HG03342 (cell line): ENCODE measurements around the gene JAML.

ENCODE experiments used
- ATAC-seq: cut with Tn5 transposase; IDR thresholded peaks from one replicate; pipeline ENCODE4 v1.9.1; 2021; ENCODE audit warnings: mild to moderate bottlenecking, moderate library complexity; ENCODE audit not compliant: unreplicated experiment

Gene JAML

DNA sequence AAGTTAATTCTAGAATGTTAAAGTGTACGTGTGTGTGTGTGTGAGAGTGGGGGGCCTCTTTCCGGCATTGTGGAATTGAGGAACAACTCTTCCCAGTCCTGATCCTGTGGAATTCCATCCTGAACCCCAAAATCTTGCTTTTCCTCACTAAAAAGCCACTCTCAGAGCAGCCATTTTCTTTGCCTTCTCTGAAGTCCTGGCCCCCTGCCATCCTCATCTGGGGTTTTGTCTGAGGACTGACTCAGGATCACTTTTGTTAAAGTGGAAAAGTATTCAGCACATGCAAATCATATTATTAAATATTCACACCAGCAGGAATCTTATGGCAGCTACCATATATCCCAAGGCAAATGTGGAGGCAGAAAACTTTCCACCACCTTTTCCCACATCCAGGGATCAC lies 76.0 kb downstream of the JAML start:
- no peak for ATAC-seq

DNA sequence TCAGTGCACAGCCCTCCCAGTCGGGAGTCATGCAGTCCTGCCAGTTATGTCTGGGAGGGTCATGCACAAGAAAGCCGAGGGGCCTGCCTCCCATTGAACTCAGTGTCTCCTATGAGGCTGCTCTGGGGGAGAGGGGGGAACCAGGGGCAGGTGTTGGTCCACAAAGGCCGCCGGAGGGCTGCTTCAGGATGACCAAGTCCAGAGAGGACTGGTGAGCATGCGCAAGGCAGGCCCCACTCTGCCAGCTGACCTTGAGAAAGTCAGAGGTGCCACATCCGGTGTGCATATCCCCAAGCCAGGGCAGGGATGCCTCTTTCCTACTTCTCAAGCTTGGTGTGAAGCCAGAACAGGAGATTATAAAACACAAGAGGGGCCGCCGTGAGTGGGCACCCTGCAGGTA lies 76.6 kb downstream of the JAML start:
- ATAC-seq = no peak

DNA sequence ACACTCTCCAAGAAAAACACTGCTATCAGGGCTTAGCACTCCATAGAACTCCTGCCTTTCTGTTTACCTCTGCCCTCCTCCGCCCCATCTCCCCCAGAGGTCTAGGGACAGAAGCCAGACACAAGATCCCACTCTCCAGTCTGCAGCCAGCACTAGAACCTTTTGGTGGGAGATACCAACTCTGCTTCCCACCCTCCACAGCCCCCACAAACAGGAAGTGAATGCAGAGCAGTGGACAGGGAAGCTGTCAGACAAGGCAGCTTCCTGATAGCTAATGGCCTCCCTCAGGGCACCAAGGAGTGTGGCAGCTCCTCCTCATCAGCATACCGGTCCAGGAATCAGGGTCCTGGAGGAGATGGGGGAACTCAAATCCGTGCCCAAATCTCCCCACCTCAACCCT lies 77.3 kb downstream of the JAML start:
- ATAC-seq = no peak

DNA sequence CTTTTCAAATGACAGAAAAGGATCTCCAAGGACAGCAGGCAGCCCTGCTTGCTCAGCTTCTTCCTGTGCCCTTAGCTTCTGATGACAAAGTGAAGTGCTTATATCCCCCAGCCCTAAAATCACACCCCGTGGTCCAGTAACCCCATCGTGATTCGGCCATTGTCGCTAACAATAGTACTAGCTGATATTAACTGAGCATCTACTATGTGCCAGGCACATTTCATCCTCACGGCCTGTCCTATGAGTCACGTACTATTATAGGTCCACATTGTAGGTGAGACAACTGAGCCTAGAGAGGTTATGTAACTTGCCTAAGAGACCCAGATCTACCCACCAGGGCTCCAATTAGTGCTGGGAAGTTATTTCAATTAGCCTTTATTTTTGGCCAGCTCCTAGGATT lies 78.3 kb downstream of the JAML start:
- ATAC-seq = no peak

DNA sequence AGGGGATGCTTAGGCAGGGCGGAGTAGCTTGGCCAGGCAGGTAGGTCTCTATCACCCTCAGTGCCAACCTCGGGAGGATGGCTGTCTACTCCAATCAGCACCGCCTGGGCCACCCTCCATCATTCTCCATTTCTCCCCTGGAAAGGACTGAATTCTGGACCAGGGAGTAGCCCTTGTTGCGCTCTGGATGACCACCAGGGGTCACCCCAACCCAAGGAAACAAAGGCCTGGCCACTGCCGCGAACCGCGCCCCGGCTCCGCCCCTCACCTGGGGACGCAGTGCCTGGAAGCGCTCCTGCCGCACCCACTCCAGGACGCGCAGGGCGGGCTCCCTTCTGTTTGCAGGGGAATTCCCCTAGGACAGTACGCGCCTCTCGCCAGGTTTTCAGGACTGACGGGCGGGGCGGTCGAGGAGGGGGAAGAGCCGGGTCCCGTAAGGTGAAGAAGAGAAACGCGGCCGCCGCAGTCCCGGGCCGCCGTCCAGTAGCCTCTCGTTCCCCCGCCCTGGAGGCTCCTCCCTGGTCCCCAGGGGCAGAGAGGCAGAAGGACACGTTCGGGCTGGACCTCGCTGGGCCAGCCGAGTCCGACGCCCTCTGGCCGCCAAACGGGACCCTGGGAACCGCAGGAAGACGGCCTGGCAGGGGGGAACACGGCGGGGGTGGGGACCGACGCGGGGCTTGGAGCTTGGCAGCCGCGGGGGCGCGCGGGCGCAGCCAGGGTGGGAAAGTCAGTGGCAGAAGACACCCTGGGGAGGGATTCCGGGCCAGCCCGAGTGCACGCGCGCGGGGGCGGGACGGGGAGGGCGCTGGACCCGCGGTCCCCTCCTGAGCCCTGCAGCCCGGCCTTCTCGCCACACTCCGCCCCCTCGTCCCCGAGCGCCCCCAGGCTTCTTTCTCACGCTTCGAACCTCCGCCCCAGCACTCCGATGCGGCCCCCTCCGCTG lies 79.3 kb downstream of the JAML start:
- ATAC-seq = peak; percentile 85

DNA sequence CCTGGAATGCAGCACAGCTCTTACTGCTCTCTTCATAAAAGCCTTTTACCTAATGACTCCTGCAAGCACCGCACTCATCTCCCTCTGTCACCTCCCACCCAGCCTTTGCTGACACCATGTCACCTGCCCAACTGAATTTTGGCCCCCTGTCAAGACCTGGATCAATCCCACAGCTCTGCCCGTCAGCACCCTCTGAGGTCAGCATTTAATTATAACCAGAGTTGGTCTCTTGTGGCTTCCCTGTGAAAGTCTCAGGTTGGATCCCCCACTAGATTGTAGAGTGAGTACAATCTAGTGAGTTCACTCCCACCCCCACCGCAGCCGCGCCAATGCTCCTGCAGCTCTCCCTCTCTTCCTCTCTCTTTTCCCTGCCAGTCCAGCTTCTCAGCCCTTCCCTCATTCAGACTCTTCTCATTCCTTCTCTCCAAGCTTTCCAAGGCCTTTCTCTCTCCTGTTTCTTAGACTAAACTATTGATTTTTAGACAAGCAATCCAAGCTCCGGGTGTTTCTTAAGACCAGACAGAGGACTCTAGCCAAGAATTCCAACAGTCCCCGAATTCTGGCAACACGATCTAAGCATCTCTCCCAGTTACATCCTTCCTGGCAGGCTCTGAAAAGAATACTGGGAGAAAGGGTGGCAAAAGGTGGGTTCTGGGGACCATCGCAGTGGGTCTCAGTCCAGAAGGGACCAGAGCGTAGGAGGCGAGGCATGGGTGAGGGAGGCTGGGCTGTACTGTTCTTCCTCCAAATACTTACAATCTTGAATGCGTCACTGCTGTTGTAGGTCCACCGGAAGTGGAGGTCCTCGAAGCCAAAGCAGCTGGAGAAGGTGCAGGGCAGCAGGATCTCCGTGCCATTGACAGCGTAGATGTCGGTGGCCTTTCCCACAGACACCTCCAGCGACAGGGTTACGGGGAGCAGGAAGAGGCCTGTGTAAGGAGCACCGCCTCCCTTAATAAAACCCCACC lies 80.2 kb downstream of the JAML start:
- ATAC-seq = no peak
